NOMO-1 treated with dmso at 0.1 percent for 144 hours (cell line): ENCODE data around the gene MYEOV.

ENCODE experiments used
- DNase-seq: peaks from one replicate; lab custom pipeline; 2025; ENCODE audit not compliant: unreplicated experiment; lab: John Stamatoyannopoulos, UW

The MYEOV gene

DNA sequence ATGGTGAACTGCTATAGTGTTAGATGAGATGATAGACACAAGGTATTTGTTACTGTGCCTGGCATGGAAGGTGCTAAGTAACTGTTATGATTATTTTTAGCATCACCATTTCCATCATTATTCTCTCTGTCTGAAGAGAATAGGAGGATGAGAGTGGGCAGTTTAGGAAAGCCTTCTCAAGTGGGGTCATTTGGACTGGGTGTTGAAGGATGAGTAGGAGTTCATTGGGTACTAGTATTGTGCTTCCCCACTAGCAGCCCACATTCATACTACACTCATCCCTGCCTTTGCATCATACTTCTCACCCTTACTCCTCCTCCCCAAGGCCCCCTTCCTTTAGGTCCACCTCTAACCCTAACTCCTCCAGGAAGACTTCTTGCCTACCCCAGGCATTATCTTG, 20.6 kb downstream of the MYEOV start:
- no peak for DNase-seq

DNA sequence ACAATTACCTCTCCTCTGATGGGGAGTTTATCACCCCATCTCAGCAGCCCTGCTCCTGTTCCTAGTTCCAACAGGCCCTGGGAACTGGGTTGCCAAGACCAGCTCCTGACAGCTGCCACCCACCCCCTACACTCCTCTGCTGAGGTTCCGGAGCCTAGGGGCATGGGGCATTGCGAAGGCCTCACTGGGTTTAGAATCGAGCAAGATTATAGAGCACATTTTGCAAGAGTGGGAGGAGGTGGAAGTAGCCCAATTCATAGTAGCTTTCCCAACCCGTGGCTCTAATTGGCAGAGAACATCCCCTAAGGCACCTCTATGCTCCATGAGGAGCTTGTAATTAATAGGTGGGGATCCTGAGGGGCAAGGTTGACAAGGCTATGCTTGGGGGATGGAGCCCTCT, 23.0 kb downstream of the MYEOV start:
- no peak for DNase-seq

DNA sequence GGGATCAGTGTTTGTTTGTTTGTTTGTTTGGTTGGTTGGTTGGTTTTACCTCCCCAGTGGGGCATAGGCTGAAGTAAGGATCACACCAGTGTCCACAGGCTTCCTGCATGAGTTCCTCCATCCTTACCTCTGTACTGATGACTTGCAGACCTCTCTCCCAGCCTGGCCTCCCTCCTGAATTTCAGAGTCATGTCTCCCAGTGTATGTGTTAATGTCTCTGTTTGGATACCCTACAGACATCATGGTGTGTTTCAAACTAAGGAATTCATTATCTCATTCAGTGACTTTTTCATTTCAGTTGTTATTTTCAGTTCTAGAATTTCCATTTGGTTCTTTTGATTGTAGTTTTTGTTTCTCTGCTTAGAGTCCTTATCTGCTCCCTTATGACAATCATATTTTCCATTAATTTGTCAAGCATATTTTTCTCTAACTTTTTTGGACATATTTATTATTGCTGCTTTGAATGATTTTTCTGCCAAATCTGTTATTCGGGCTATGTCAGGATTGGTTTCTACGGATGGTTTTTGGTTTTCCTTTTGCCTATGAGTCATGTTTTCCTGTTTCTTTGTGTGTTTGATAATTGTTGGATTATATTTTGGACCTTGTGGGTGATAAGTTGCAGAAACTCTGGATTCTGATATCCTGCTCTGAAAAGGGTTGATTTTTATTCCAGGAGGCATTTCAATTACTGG, 23.6 kb downstream of the MYEOV start:
- no peak for DNase-seq

DNA sequence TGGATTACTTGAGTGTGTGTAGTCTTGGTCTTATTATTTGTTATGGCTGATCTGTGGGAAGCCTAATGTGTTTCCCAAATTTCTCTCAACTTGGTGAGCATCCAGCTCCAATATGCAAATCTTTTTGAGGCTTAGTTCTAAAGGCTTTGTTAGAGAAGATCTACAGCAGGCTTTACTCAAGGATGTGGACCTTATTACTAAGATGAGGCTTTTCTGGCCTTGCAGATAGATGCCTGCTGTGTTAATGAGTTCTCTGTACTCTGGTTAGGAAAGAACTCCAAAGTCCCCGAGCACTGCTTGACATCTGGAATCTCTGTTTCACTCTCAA, 24.1 kb downstream of the MYEOV start:
- DNase-seq, result no peak

DNA sequence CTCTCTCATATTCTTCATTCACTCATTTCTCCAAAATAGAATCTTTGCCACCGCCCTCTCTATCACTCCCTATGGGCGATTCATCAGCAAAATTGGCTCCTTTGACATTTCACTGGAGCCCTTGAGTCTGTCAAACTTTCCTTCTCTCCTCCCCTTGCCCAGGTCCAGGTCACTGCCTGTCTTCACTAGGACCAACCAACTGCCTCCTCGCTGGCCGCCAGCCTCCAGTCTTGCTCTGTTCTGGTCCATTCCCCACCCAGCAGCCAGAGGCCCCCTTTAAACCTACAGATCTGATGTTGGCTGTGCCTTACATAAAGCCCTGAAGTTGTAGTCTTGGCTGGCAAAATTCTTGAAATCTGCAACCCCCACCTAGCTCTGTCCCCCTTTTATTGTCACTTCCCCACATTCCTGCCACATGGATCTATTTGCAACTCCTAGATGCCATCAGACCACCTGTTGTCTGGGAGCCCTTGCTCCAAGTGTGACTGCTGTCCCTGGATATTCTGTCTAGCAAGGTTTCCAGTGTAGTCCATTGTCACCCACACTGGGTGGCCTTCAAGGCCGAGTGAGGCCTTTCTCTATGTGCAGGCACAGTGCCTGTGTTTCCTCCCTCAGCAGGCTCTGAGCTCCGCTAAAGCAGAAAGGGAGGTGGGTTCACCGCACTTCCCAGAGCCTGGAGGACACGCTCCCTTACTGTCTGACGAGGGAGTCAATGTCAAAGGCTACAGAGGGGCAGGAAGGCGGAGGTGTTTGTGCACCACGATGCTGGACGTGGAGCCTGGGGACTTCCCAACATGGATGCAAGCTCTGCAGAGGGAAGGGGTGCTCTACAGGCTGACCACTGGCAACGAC, 25.5 kb downstream of the MYEOV start:
- DNase-seq, result no peak

DNA sequence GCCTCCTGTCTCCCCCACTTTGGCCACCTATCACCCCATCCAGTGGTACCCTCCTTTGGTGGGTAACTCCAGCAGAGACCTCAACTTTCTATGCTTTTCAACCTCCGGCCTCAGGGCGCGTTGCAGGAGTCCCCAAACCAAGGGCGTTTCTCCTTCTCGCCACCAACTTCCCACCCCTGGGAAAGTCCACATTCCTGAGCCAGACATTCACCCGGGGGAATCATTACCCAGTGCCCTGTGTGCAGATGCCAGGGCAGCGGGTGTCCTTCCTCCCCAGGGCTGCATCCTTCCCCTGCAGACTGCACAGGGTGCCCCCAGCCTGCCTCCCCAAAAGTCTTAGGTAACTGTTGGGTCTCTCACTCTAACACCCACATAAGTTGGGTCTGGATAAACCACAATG, 26.4 kb downstream of the MYEOV start:
- DNase-seq, result no peak

DNA sequence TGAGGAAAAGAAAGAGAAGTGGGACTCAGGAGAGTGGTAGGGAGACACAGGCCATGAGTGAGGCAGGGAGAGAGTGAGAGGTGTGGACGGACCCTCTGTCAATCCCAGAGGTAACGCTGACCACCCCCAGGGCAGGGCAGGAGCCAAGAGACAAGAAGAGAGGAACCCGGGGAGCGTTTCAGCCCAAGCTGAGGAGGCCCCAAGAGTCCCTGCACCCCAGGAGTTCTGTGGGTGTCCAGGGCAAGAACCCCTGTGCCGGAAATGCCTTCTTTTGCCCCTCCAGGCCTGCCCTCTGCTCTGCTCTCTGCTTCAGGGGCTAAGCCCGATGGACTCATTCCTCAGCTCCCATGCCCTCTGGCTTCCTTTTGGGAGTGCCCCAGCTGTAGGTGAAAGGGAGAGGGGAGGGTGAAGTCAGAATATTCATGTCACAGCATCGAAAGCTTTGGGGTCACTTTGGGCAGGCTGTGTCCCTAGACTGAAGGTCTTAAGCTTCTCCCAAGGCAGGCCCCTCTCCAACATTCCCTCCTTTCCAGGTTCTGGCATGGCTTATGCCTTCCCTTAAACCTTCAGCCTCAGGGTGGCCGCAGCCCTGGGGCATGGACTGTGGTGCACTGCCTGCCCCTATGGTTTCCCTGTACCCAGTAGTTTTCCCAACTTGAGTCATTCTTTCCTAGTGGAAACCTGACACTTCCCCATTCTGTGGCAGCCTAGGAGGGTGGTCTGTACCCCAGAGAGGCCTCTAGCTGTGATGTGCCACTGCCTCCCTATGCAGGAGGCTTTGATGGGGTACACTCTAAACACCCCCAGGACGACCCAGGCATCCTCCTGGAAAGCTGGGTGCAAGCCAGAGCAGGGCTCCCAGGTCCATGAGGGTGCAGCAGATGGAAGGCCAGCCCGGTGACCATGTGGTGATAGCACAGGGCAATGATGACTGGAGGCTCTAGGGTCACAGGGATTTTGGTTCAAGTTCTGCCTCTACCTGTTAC, 27.1 kb downstream of the MYEOV start:
- no peak for DNase-seq

DNA sequence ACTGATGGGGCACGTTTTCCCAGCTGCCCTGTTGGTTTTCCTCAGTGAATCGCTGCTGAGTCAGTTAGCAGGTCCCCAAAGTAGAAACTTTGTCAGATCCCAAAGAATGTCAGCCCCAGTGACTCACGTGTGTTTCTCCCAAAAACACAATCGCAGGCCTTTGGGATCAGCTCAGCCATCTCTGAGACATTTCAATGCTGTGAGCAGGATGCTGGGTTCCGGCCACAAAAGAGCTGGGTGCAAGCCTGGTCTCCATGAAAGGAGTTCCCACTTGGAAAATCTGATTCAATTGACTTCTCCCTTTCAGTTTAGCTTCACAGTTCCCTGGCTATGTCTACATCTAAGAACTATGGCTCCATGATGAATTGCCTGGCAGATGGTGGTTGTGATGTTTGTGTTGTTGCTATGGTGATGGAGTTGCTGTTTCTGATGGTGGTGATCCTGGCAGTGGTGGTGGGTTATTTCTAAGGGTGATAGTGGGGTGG, 28.0 kb downstream of the MYEOV start:
- no peak for DNase-seq

DNA sequence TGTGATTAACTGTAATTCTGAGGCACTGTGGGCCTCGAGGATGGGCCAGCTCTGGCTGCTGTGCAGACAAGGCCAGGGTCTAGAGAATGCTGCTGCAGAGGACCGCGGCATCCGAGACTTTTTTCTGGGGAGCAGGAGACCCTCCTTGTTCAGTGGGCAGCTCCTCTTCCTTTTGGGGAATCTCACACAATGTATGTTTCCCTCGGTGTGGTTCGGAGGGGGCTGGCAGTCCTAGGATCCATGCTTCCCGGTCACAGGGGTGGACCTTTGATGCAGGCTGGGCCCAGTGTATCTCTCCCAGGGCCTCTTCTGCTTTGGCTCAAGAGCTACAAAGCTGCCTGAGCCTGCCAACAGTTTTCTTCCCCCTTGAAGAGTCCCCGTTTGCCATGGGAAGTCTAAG, 31.5 kb downstream of the MYEOV start:
- no peak for DNase-seq

DNA sequence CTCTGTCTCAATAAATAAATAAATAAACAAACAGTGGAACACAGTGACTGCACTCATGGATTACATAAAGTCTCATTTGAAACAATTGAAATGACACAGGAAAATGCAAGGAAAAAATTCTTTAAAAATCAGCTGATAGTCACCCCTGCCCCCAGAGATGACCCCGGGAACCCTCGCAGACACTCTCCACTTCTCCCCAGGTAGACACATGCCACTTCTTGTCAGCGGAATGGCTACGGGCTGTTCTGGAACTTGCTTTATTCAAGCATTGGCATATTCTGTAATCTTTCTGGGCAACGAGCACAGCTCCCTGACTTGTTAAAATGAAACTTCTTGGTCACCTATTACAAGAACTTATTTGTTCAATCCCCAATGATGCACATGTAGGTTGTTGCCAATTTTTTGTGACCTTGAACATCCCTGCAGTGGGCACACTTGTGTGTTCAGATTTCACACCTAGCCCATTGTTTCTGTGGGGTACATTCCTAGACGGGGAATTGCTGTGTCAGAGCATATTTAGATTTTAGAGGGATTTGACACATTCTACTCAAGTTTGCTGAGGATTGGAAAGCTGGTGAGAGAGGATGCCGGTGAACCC, 32.8 kb downstream of the MYEOV start:
- DNase-seq, result no peak

DNA sequence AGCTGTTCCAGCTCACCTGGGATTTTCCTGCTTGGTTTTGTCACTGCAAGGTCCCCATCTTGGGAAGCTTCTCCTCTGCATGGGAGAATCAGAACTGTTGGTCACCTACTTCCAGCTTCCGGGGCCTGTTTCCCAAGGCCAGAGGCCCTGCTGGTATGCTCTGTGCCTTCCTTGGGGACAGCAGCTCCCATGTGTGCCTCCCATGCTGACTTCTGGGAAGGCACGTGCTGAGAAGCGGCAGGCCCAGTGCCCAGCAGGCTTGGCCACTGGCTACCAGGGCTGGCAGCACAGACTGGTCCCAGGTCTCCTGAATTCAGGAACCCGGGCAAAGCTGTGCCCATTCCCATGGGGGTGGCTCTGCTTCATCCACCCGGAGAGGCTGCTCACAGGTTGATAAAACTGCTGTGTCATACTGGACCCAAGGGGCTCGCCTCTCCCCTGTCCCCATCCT, 33.8 kb downstream of the MYEOV start:
- no peak for DNase-seq

DNA sequence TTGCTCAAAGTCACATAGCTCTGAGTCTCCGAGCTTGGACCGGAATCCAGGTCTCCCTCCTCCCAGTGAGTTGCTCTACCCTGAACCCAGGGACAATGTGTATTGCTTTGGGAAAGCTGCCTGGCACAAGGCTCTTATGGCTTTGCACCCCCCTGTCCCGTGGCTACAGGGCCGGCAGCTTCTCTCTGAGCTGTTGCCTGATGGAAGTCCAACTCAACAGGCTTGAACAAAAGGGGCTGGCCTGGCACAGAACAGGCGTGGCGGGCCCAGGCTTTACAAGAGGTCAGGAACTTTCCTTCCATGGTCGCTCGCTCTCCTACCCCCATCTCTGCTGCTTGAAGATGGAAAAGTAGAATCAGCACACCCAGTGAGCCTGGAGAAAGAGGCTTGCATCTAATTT, 34.3 kb downstream of the MYEOV start:
- DNase-seq, result no peak

DNA sequence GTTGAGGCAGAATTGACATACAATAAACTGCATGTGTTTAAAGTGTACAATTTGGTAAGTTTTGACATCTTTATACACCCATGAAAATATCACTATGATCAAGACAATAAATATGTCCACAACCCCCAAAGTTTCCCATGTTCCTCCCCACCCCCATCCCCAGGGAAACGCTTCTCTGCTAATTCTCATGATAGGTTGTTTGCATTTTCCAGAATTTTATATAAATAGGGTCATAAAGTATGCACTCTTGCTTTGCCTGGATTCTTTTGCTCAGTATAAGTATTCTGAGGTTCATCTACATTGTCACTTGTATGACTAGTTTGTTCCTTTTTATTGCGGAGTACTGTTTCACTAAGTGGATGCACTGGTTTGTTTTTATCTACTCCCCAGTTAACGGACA, 35.6 kb downstream of the MYEOV start:
- DNase-seq, result no peak

DNA sequence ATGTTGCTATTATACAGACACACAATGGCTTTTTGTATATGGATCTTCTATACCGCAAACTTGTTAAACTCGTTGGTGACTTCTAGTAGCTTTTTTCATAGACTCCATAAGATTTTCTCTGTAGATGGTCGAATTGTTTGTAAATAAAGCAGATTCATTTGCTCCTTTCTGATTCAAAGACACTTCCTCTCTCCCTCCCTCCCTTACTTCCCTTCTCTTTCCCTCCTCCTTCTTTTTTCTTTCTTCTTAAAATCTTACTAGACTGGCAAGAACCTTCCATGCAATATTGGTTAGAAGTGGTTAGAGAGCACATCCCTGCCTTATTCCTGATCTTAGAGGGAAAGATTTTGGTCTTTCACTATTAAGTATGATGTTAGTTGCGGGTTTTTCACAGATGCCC, 36.4 kb downstream of the MYEOV start:
- DNase-seq, result no peak

DNA sequence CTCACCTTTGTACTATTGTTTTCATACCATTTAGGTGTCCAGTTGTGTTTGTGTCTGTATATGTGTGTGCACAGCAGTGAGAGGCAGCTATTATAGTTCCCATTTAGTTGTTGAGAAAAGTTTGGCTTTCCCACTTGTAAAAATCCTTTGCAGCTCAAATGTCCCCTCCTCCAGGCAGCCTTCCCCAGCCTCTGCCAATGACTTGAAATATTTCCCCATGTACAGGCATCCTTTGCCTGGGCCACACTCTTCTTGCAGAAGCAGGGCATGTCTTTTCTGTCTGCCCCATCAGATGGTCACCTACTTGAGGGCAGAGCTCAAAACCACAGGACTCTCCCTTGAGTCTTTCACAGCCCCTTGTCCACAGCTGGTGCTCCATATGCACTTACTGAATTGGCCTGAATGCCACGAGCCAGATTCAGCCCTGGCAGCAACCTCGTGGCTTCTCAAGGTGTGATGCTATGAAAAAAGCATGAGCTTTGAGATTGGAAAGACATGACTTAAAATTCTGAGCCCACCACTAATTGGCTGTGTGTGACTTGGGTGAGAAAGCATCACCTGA, 39.3 kb downstream of the MYEOV start:
- no peak for DNase-seq

DNA sequence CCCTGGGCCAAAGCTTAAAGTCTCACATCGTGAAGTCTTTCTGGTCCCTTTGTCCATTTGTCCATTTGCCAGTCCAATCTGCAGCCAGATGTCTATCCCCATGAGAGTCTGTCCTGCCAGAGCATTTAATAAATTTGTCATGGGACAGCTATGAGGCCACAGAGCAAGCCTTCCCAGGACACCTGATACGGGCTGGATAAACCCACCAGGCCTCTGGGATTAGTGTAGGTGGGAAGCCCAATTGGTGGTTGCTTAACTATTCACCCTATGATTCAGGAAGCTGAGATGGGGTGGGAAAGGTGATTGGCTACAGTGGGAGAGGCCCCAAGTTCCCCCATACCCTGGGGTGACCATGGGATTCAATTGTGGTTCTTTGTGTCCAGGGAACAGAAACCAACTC, 39.9 kb downstream of the MYEOV start:
- no peak for DNase-seq

DNA sequence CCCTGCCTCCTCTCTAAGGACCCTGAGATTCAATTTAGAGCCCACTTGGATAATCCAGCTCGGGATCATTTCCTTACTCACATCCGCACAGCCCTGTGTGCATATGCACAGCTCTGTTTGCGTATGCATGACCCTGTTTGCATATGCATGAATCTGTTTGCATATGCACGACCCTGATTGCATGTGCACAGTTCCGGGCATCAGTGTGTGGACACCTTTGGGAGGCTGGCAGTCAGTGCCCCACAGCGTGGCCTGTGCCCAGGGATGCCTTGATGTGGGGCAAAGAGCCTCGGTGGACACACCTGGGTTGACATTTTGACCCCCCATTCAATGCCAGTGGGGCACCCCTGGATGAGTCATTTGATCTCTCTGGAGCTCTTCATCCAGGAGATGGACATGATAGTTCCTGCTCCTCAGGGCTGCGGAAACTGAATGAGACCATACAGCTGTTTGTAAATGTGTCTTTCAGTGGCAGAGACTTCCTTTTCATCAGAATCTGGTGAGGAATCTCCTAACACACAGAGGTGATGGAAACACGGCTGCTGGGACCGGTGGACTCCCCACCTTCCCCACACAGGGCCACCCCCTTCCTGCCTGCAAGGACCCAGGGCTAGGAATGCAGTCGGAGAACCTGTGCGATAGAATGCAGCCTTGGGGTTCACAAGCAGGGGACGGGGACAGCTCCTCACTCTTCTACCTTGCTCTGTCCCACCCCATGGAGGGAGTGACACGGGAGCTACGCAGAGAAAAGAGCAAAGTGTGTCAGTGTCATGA, 41.2 kb downstream of the MYEOV start:
- DNase-seq, result no peak

DNA sequence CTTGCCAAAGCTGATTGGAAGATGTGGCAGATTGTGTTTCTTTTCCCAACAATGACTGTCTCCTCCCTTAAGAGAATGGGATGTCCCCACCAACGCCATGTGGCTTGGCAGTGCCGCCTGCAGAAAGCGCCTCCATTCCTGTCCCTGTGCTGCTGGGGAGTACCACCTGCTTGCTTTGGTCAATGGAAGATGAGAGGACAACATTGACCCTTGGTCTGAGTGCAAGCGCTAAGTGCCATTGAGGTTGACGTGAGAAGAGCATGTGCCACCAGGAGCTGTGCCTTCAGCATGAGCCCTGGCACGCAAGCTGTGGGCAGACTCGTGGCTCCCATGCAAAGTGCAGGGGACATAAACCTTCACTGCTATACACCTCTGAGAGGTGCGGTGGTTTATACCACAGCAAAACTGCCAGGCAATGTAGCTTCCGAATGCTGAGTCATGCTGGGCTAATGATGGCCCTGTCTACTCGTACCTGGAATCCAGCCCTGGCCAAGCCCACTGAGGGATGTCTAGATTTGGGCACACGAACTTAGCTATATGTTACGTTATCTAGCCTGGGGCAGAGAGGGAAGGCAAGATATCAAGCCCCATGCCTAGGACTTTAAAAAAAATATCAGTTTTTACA, 41.9 kb downstream of the MYEOV start:
- DNase-seq, result no peak

DNA sequence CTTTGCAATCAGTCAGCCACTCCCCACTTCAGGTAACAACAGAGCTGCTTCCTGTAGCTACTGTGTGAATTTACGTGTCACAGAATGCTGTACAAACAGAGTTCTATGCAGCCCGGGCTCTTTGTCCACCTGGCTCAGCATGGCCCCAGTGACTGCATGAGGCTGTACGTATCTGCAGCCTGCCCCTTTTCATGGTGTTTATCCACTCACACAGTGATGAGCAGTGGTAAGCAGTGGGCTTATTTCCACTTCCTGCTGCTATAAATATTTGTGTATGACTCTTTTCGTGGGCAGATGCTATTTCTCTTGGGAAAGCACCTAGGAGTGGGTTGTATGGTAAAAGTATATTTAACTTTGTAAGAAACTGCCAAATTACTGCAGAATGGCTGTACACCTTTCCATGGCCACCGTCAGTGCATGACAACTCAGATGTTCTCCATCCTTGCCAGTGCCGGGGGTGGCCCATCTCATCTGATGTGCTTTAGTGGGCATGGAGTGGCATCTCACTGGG, 43.3 kb downstream of the MYEOV start:
- no peak for DNase-seq
